Vagina (tissue), 2 donors: ENCODE results near the gene C16orf92. TPM values are rescaled to one million over a fixed set of nuclear protein-coding genes. Genes with fewer than 3 reads are reported as not detected.

Experiments used
- DNase-seq, 2 donors: peaks; one replicate each; pipeline ENCODE4 v3.0.0-alpha.2; 2017; ENCODE audit errors: extremely low spot score in 2 of 2
- H3K27ac ChIP-seq: fragments of 200-600 bp; sonication (generic); one replicate; pipeline ENCODE4 v1.5.1; 2019
- H3K27me3 ChIP-seq: fragments of 200-600 bp; sonication (generic); one replicate; pipeline ENCODE4 v1.5.1; 2019
- H3K36me3 ChIP-seq, 2 donors: fragments of 200-600 bp; sonication (generic); one replicate each; pipeline ENCODE4 v1.5.1; 2017 to 2019
- H3K4me1 ChIP-seq: fragments of 200-600 bp; sonication (generic); one replicate; pipeline ENCODE4 v1.5.1; 2019
- H3K4me3 ChIP-seq, 2 donors: fragments of 200-600 bp; sonication (generic); 1 replicate in 1 of 2; 2 replicates in 1 of 2; pipeline ENCODE4 v1.5.1; 2016 to 2019
- H3K9me3 ChIP-seq: fragments of 200-600 bp; sonication (generic); one replicate; pipeline ENCODE4 v1.5.1; 2019
- CTCF ChIP-seq, 3 experiments: fragments of 450-650 bp in 2 of 3; fragments of 200-600 bp in 1 of 3; sonication (generic) in 1 of 3; IDR thresholded peaks; one replicate each; pipeline ENCODE4 v1.5.1; 2017 to 2019; ENCODE audit warnings: antibody characterized with exemption in 3 of 3, mild to moderate bottlenecking in 2 of 3, moderate library complexity in 2 of 3
- POLR2A ChIP-seq, 2 donors: fragments of 450-650 bp; IDR thresholded peaks; one replicate each; pipeline ENCODE4 v1.6.1; 2017; ENCODE audit warnings: antibody characterized with exemption in 2 of 2, mild to moderate bottlenecking in 2 of 2, moderate library complexity in 2 of 2
- POLR2AphosphoS5 ChIP-seq, 2 donors: sonication (generic); formaldehyde crosslinking; IDR thresholded peaks; one replicate each; pipeline ENCODE4 v1.9.0; 2017; ENCODE audit warnings: antibody characterized with exemption in 2 of 2, mild to moderate bottlenecking in 2 of 2, low read depth in 1 of 2; ENCODE audit not compliant: insufficient read depth in 1 of 2
- intact Hi-C: fragments of 100-400 bp; cut with DNase I; formaldehyde crosslinking; loops from one replicate; pipeline ENCODE4 v1.15.1; 2023
- total RNA-seq: library from RNA; depleted of rRNA; stranded (reverse); fragments of >200 nt; gene quantifications from one replicate; pipeline ENCODE4 v1.2.3, GENCODE V29; 2016

Gene C16orf92
- total RNA-seq, 1 donor from 2014 or later = not detected

- intact Hi-C loops = loop anchor here (5.0 to 10.0 kb wide), 2 partner anchors 252 to 340 kb away; partner anchors contain the start of genes PRRT2 and ZNF771
- H3K4me1 ChIP-seq = peaks cover 59% of the 10 kb centered on the region
- H3K27me3 ChIP-seq = no peaks in the 10 kb centered on the region
- peaks cover 0 to 27% of the 10 kb centered on the region in 2 donors for H3K36me3 ChIP-seq
- no peaks in the 10 kb centered on the region for H3K9me3 ChIP-seq
- no peak for DNase-seq
- TF ChIP-seq POLR2AphosphoS5 (IDR thresholded peaks at IDR 0.05; ENCODE audit: insufficient read depth in 1 of 2, low read depth in 1 of 2) (no peak), POLR2A (IDR thresholded peaks at IDR 0.05) (no peak), CTCF (IDR thresholded peaks at IDR 0.05) (no peak)
- H3K27ac ChIP-seq = peak overlapping the region; percentile 99
- peak overlapping the region; percentile 90 to 100 for H3K4me3 ChIP-seq
Measured at GRCh38 chr16:30064729-30065101, 41.7 kb downstream of the C16orf92 start.

- peak within 1 kb of the TSS; percentile 99 for H3K27ac ChIP-seq
- peaks cover 65% of the 10 kb centered on the region for H3K4me1 ChIP-seq
- no peaks in the 10 kb centered on the region for H3K27me3 ChIP-seq
- peak in 1 of 2 donors; percentile 98 for DNase-seq
- TF ChIP-seq CTCF (IDR thresholded peaks at IDR 0.05) = peak in 1 of 3 experiments; percentile 5
- TF ChIP-seq POLR2AphosphoS5 (IDR thresholded peaks at IDR 0.05; ENCODE audit: insufficient read depth in 1 of 2, low read depth in 1 of 2) = peak; percentile 93 to 99
- peak; percentile 30 to 97 for TF ChIP-seq POLR2A (IDR thresholded peaks at IDR 0.05)
- intact Hi-C loops = loop anchor here (5.0 to 10.0 kb wide), 2 partner anchors 253 to 339 kb away; partner anchors contain the start of genes PRRT2 and ZNF771
- no peaks in the 10 kb centered on the region for H3K9me3 ChIP-seq
- peak within 1 kb of the TSS; percentile 90 to 100 for H3K4me3 ChIP-seq
- H3K36me3 ChIP-seq = peaks cover 0 to 33% of the 10 kb centered on the region in 2 donors
Measured at GRCh38 chr16:30065102-30065942, 42.3 kb downstream of the C16orf92 start, which contains the start of gene ALDOA. TSS of gene ALDOA (plus strand) at chr16:30065760. CDS start at chr16:30066898, 1,138 bp downstream.

GRCh38 chr16:30065943-30066760, 43.2 kb downstream of the C16orf92 start:
- intact Hi-C loops = loop anchor here (5.0 to 10.0 kb wide), 2 partner anchors 254 to 339 kb away; partner anchors contain the start of genes PRRT2 and ZNF771
- peaks cover 62% of the 10 kb centered on the region for H3K4me1 ChIP-seq
- H3K4me3 ChIP-seq = peak overlapping the region; percentile 80 to 100
- peak overlapping the region; percentile 99 for H3K27ac ChIP-seq
- H3K36me3 ChIP-seq = peaks cover 0 to 41% of the 10 kb centered on the region in 2 donors
- H3K27me3 ChIP-seq = no peaks in the 10 kb centered on the region
- H3K9me3 ChIP-seq = no peaks in the 10 kb centered on the region
- DNase-seq = no peak
- TF ChIP-seq POLR2AphosphoS5 (IDR thresholded peaks at IDR 0.05; ENCODE audit: insufficient read depth in 1 of 2, low read depth in 1 of 2) = peak in 1 of 2 donors; percentile 11
- TF ChIP-seq CTCF (IDR thresholded peaks at IDR 0.05) = no peak

- TF ChIP-seq POLR2AphosphoS5 (IDR thresholded peaks at IDR 0.05; ENCODE audit: insufficient read depth in 1 of 2, low read depth in 1 of 2) (peak in 1 of 2 donors; percentile 28), CTCF (IDR thresholded peaks at IDR 0.05) (no peak)
Measured at GRCh38 chr16:30066761-30067583, 44.0 kb downstream of the C16orf92 start.

More at GRCh38 chr16:30066761-30067583, 44.0 kb downstream of the C16orf92 start:
- intact Hi-C loops = loop anchor here (5.0 to 10.0 kb wide), 2 partner anchors 255 to 338 kb away; partner anchors contain the start of genes PRRT2 and ZNF771
- no peaks in the 10 kb centered on the region for H3K9me3 ChIP-seq
- H3K4me1 ChIP-seq = peaks cover 62% of the 10 kb centered on the region
- no peak for DNase-seq
- peak overlapping the region; percentile 80 to 100 for H3K4me3 ChIP-seq
- H3K27ac ChIP-seq = peak overlapping the region; percentile 99
- H3K36me3 ChIP-seq = peaks cover 0 to 49% of the 10 kb centered on the region in 2 donors
- no peaks in the 10 kb centered on the region for H3K27me3 ChIP-seq
